Type B pancreatic cell (in vitro differentiated cells): ENCODE results near the gene POFUT2. TPM values are rescaled to one million over a fixed set of nuclear protein-coding genes. Genes with fewer than 3 reads are reported as not detected.
A peak's percentile ranks its signal among the peaks of the same experiment; 100 is the strongest.

Experiments used
- DNase-seq: peaks from one replicate; pipeline ENCODE4 v3.0.0; 2021; ENCODE audit warnings: mixed read lengths; ENCODE audit not compliant: unreplicated experiment; ENCODE audit errors: extremely low spot score
- H3K27ac Mint-ChIP-seq: 2 replicates; pipeline ENCODE4 v1.8.0; 2021; ENCODE audit warnings: mild to moderate bottlenecking, mixed read lengths
- H3K27me3 Mint-ChIP-seq: 2 replicates; pipeline ENCODE4 v1.8.0; 2021; ENCODE audit warnings: mixed read lengths
- H3K36me3 Mint-ChIP-seq: 2 replicates; pipeline ENCODE4 v1.8.0; 2021; ENCODE audit warnings: mixed read lengths
- H3K4me1 Mint-ChIP-seq: one replicate; pipeline ENCODE4 v1.8.0; 2021; ENCODE audit warnings: mixed read lengths; ENCODE audit not compliant: unreplicated experiment
- H3K4me3 Mint-ChIP-seq: 2 replicates; pipeline ENCODE4 v1.8.0; 2021; ENCODE audit warnings: mild to moderate bottlenecking, mixed read lengths
- H3K9me3 Mint-ChIP-seq: 2 replicates; pipeline ENCODE4 v1.8.0; 2021; ENCODE audit warnings: mixed read lengths
- CTCF ChIP-seq: fragments of 200-600 bp; sonication (generic); conservative IDR thresholded peaks from 2 replicates; pipeline ENCODE4 v1.5.0; 2021; ENCODE audit warnings: antibody characterized with exemption, mild to moderate bottlenecking
- total RNA-seq: library from RNA; stranded (reverse); gene quantifications from 2 replicates; pipeline ENCODE4 v1.2.1, GENCODE V29; 2021; ENCODE audit warnings: low replicate concordance

The POFUT2 gene
- total RNA-seq, 1 donor from 2014 or later = 52.8 TPM

- peaks cover 17% of the 10 kb centered on the region for H3K36me3 Mint-ChIP-seq
- H3K4me1 Mint-ChIP-seq = peaks cover 48% of the 10 kb centered on the region
- peak; percentile 75 for DNase-seq
- H3K27me3 Mint-ChIP-seq = no peaks in the 10 kb centered on the region
- peak overlapping the region; percentile 72 for H3K27ac Mint-ChIP-seq
- H3K4me3 Mint-ChIP-seq = peak overlapping the region; percentile 59
- TF ChIP-seq CTCF = no peak
- H3K9me3 Mint-ChIP-seq = no peaks in the 10 kb centered on the region
Measured at GRCh38 chr21:45294509-45295291, 7.0 kb upstream of the POFUT2 start.

GRCh38 chr21:45293726-45294401 is 6.2 kb upstream of the POFUT2 start:
- H3K9me3 Mint-ChIP-seq = no peaks in the 10 kb centered on the region
- no peak for TF ChIP-seq CTCF
- no peaks in the 10 kb centered on the region for H3K27me3 Mint-ChIP-seq
- peaks cover 55% of the 10 kb centered on the region for H3K4me1 Mint-ChIP-seq
- H3K36me3 Mint-ChIP-seq = peaks cover 17% of the 10 kb centered on the region
- H3K27ac Mint-ChIP-seq = no peak overlapping the region
- H3K4me3 Mint-ChIP-seq = no peak overlapping the region
- DNase-seq = peak; percentile 69

- TF ChIP-seq CTCF = no peak
- Mint-ChIP-seq H3K9me3 (no peaks in the 10 kb centered on the region), H3K36me3 (peaks cover 17% of the 10 kb centered on the region), H3K4me1 (peaks cover 56% of the 10 kb centered on the region), H3K4me3 (peak overlapping the region; percentile 25), H3K27ac (peak overlapping the region; percentile 68), H3K27me3 (no peaks in the 10 kb centered on the region)
- DNase-seq = peak; percentile 70
Measured at GRCh38 chr21:45293220-45293725, 5.6 kb upstream of the POFUT2 start.

DNA sequence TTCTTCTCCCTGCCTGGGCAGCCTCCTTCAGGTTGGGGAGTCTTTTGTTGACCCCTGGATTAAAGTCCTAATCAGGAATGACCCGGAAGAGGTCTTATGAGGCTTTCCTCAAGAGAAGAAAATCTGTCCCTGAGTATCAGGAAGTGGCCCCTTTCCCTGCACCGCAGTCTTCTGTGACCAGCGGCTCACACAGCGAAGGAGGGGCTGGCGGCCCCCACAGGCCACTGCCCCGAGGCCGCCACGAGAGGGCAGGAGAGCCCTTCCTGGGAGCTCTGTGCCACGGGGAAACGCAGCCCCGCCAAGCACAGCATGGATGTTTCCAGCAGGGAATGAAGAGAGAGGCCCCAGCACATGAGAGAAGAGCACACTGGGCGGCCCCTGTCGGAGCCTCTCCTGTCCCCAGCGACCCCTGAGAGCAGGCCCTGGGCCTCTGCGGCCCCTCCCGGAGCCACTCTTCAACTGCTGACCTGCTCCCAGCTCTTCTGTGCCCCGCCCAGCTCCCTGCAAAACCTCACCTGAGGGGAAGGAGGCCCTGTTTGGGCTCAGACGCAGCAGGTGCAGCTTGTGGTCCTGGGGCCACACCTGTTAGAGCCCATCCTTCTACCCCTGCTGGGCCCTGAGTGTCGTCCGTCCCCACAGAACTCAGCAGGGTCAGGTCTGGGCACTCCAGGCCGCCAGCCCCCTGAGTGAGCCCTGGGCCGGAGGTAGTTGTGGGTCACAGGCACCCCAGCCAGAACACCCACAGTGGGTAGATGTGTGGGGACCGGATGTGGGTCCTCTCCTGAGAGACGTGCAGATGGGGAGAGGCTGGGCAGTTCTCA is 4.9 kb upstream of the POFUT2 start:
- Mint-ChIP-seq H3K27me3 (no peaks in the 10 kb centered on the region), H3K27ac (peak overlapping the region; percentile 68), H3K9me3 (no peaks in the 10 kb centered on the region), H3K4me1 (peaks cover 56% of the 10 kb centered on the region), H3K4me3 (peak overlapping the region; percentile 72), H3K36me3 (peaks cover 17% of the 10 kb centered on the region)
- TF ChIP-seq CTCF = peak; percentile 99
- peak; percentile 92 for DNase-seq

DNA sequence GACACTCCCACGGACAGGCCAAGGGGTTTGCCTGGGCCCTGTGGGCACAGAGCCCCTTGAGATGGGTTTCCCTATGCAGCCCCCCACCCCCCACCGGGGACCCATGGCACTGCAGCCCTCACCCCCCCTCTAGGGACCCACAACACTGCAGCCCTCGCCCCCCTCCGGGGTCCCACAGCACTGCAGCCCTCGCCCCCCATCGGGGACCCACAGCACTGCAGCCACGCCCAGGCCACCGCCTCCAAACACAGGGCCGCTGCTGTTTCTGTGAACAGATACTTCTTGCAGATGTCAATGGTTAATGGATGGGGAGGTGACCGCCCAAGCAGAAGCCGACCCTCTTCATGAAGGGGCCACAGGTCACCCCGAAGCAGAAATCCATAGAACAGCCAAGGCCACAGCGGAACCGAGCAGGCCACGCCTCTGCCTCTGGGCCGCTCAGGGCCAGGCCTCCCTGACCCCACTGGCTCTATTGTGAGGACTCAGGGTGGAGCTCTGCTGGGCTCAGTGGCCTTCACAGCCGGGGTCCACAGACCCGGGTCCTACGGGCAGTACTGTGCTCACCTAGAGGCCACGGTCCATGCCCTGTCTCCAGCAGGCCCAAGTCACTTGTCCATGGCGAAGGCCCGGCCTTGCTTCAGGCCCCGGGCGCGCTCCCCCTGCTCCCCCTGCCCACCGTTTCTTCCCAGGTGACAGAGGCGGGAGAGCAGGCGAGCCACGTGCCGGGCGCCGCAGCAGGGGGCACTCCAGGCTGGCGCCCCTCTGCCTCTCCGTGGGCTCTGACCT is 4.1 kb upstream of the POFUT2 start:
- Mint-ChIP-seq H3K4me3 (peak overlapping the region; percentile 72), H3K27me3 (no peaks in the 10 kb centered on the region)
- peak; percentile 70 for DNase-seq

More for the DNA sequence above, 4.1 kb upstream of the POFUT2 start:
- Mint-ChIP-seq H3K4me1 (peaks cover 56% of the 10 kb centered on the region), H3K36me3 (peaks cover 9% of the 10 kb centered on the region), H3K9me3 (no peaks in the 10 kb centered on the region), H3K27ac (no peak overlapping the region)
- no peak for TF ChIP-seq CTCF
